MM.1S (cell line): ENCODE measurements around the gene CHMP5.

Experiments
- EZH2 ChIP-seq: fragments of 300-600 bp; sonication (generic); optimal IDR thresholded peaks from 2 replicates; pipeline ENCODE3; 2017; ENCODE audit warnings: low read depth, mild to moderate bottlenecking, antibody characterized with exemption, low read length, mixed read lengths
- EZH2phosphoT487 ChIP-seq: fragments of 300-600 bp; sonication (generic); IDR thresholded peaks from 2 replicates; pipeline ENCODE4 v1.6.1; 2018; ENCODE audit warnings: antibody characterized with exemption, low read length

DNA sequence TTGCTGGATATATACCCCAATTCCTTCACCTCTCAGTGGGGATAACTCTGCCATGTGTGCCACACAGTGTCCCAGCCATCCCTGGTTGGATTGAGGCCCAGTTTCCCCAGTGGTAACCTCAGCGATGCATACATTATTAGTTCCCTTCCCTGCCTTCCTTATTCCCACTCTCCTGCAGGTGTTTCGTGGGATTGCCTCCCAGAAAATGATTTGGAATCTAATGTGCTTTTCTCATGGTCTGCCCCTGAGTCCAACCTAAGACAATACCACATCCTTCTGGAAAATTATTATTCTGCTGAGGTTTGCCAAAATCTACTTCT, 33.3 kb upstream of the CHMP5 start:
- no peak for TF ChIP-seq EZH2phosphoT487
- TF ChIP-seq EZH2: no peak
